H1 (cell line): ENCODE measurements around the gene JAG1. TPM values are rescaled to one million over a fixed set of nuclear protein-coding genes. Genes with fewer than 3 reads are reported as not detected.

Experiments
- EZH2 ChIP-seq: fragments of 200-600 bp; sonication (generic); IDR thresholded peaks from 2 replicates; pipeline ENCODE4 v1.7.1; 2012; ENCODE audit warnings: low read depth, mild to moderate bottlenecking, moderate library complexity, low read length, inconsistent platforms; ENCODE audit not compliant: severe bottlenecking
- HDAC2 ChIP-seq, 2 experiments: fragments of 300-600 bp in 1 of 2; sonication (generic) in 1 of 2; IDR thresholded peaks; 2 replicates each; pipeline ENCODE4 v1.6.1; 2011 to 2012; ENCODE audit warnings: low read depth in 2 of 2, low read length in 2 of 2, mild to moderate bottlenecking in 2 of 2, moderate library complexity in 2 of 2, borderline replicate concordance in 1 of 2, inconsistent platforms in 1 of 2
- NRF1 ChIP-seq: IDR thresholded peaks from 2 replicates; pipeline ENCODE4 v1.6.1; 2011; ENCODE audit warnings: mild to moderate bottlenecking, low read depth, low read length, improper control_type of control experiment
- RAD21 ChIP-seq, 2 experiments: IDR thresholded peaks in 1 of 2; conservative IDR thresholded peaks in 1 of 2; 2 replicates each; pipeline ENCODE4 v1.6.1; 2011; ENCODE audit warnings: low read depth in 2 of 2, low read length in 2 of 2, improper control_type of control experiment in 1 of 2, inconsistent platforms in 1 of 2, mild to moderate bottlenecking in 1 of 2, moderate library complexity in 1 of 2
- RXRA ChIP-seq: IDR thresholded peaks from 2 replicates; pipeline ENCODE4 v1.6.1; 2011; ENCODE audit warnings: low read depth, mild to moderate bottlenecking, low read length, moderate library complexity; ENCODE audit not compliant: insufficient read depth
- TBP ChIP-seq: IDR thresholded peaks from 2 replicates; pipeline ENCODE4 v1.6.1; 2011; ENCODE audit warnings: low read depth, low read length, improper control_type of control experiment
- ZNF274 ChIP-seq: IDR thresholded peaks from 2 replicates; pipeline ENCODE4 v1.7.0; 2012; ENCODE audit warnings: low read length, borderline replicate concordance; ENCODE audit errors: extremely low read depth
- polyA plus RNA-seq, 7 experiments: library from polyadenylated mRNA; depleted of rRNA in 3 of 7; stranded (reverse) in 5 of 7; unstranded in 2 of 7; fragments of >200 nt in 5 of 7; fragments of 200-250 nt in 2 of 7; gene quantifications; 1 replicate in 5 of 7; 2 replicates in 1 of 7; 4 replicates in 1 of 7; pipeline versions ENCODE4 v1.2.1 to v1.2.3, GENCODE V29; 2011 to 2013; ENCODE audit warnings: missing spikeins in 2 of 7, mixed read lengths in 2 of 7
- total RNA-seq: library from RNA; stranded (reverse); fragmentation: NEBNext Ultra II Directional; extraction: Animal tissue kit (Norgen Biotek cat#: 25700); gene quantifications from 2 replicates; pipeline ENCODE4 v1.2.1, GENCODE V29; 2021

The JAG1 gene
- total and polyA plus RNA-seq, 2 of the 8 experiments (the other 6 are each of a cell fraction or from before 2014, with no cell fraction given), result 13.5 to 27.3 TPM

GRCh38 chr20:10708351-10709185 lies 34.8 kb upstream of the JAG1 start (continued):
- TF ChIP-seq HDAC2 (IDR thresholded peaks at IDR 0.05; ENCODE audit: borderline replicate concordance in 1 of 2, low read depth in 2 of 2, low read length in 2 of 2) (no peak), ZNF274 (no peak), EZH2 (no peak), NRF1 (no peak), TBP (no peak), RAD21 (IDR thresholded peaks at IDR 0.05 in 1 of 2, conservative IDR thresholded peaks at IDR 0.05 in 1 of 2; ENCODE audit: low read depth in 2 of 2, low read length in 2 of 2) (no peak), RXRA (no peak)
